BE2C (cell line): ENCODE measurements around the gene RNF121.

ENCODE experiments used
- DNase-seq: peaks from one replicate; pipeline ENCODE4 v3.0.0-alpha.2; 2020
- H3K27me3 ChIP-seq: fragments of 250-450 bp; sonication (Bioruptor Pico); 2 replicates; pipeline ENCODE4 v1.5.1; 2020; ENCODE audit warnings: mild to moderate bottlenecking
- H3K36me3 ChIP-seq: fragments of 250-450 bp; sonication (Bioruptor Pico); 2 replicates; pipeline ENCODE4 v1.5.1; 2020; ENCODE audit warnings: mild to moderate bottlenecking
- H3K4me1 ChIP-seq: fragments of 250-450 bp; sonication (Bioruptor Pico); 2 replicates; pipeline ENCODE4 v1.5.1; 2020
- H3K4me3 ChIP-seq: 2 replicates; pipeline ENCODE4 v1.5.1; 2011; ENCODE audit warnings: low read depth, low read length
- H3K9me3 ChIP-seq: fragments of 250-450 bp; sonication (Bioruptor Pico); 2 replicates; pipeline ENCODE4 v1.5.1; 2020
- CTCF ChIP-seq: IDR thresholded peaks from 2 replicates; pipeline ENCODE4 v1.5.1; 2012; ENCODE audit warnings: mild to moderate bottlenecking, low read depth, low read length

Gene RNF121

DNA sequence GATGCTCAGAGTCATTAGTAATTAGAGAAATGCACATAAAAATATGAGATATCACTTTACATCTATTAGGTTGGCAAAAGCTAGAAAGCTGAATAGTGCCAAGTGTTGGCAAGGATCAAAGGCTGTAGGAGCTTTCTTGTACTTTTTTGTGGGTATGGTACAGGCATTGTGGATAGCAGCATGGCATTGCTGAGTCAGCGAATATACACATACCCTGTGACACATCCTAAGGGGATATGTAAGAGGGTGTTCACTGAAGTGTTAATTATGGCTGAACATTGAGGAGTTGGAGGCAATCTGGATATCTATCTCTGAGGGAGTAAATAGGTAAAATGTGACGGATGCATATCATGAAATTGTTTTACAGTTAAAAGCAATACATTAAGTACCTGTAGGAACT is 42.8 kb downstream of the RNF121 start:
- Histone ChIP-seq H3K4me3 (no peak overlapping the region), H3K36me3 (peaks cover 8% of the 10 kb centered on the region), H3K27me3 (no peaks in the 10 kb centered on the region), H3K4me1 (no peaks in the 10 kb centered on the region), H3K9me3 (no peaks in the 10 kb centered on the region)
- DNase-seq: no peak
- TF ChIP-seq CTCF: no peak

DNA sequence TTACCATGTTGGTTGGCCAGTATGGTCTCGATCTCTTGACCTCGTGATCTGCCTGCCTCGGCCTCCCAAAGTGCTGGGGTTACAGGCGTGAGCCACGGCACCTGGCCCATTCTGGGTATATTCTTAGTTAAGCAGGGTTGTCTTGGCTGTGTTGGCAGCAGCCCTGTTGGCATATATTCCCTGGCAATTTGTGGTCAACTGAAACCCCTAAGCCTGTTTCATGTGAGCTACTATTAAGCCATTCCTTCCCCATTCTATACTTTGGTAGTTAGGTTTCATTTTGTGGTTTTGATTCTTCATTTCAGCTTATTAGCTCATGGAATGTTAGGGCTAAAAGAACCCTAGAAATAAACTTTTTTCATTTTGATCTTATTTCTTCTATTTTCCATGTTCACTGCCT is 47.7 kb downstream of the RNF121 start:
- Histone ChIP-seq H3K4me1 (no peaks in the 10 kb centered on the region), H3K27me3 (no peaks in the 10 kb centered on the region), H3K4me3 (no peak overlapping the region), H3K9me3 (no peaks in the 10 kb centered on the region), H3K36me3 (no peaks in the 10 kb centered on the region)
- TF ChIP-seq CTCF: no peak
- no peak for DNase-seq

DNA sequence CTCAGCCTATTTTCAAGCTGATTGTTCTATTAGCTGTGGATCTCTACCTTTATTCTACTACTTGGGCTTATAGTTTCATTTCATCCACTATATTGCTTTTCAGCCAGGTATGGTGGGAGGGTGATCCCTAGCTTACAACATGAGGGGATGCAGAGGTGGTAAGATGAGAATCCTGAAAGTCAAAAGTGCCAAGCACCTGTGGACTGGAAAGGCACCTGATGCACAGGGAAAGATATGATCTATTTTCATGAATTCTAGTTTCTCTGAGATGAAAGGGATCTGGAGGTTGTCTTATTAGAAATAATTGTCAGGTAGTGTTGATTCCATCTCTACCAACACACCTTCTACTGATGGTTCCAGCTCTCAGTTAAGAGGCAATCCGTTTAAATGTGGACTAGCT is 48.2 kb downstream of the RNF121 start:
- no peak overlapping the region for H3K4me3 ChIP-seq
- no peaks in the 10 kb centered on the region for H3K4me1 ChIP-seq
- H3K36me3 ChIP-seq: no peaks in the 10 kb centered on the region
- TF ChIP-seq CTCF: no peak
- H3K9me3 ChIP-seq: no peaks in the 10 kb centered on the region
- no peaks in the 10 kb centered on the region for H3K27me3 ChIP-seq
- no peak for DNase-seq

DNA sequence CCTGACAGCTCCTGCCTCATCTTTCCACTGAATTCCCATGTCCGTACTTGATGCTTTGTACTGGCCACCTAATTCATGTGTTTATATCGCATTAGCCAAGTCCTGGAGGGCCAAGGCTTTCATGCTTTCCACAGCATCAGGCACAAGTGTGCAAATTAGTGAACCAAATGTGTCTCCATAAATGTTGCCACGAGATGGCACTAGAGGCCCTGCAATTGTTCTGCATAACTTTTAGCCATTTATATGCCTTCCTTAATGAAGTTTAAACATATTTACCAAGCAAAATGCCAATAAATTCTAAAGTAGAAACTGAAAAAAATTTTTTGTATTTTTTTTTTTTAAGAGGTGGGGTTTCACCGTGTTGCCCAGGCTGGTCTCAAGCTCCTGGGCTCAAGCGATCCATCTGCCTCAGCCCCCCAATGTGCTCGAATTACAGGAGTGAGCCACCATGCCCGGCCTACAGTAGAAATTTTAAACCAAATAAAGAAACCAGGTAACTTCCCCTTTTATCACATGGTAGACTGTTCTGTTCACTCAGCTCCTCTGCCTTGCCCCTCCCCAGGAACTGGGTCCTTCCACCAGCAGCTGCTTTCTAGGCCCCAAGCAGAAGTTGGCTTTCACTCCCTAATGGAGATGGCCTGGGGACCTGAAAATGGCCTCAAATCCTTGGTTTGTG is 49.0 kb downstream of the RNF121 start:
- peak; percentile 86 for TF ChIP-seq CTCF

DNA sequence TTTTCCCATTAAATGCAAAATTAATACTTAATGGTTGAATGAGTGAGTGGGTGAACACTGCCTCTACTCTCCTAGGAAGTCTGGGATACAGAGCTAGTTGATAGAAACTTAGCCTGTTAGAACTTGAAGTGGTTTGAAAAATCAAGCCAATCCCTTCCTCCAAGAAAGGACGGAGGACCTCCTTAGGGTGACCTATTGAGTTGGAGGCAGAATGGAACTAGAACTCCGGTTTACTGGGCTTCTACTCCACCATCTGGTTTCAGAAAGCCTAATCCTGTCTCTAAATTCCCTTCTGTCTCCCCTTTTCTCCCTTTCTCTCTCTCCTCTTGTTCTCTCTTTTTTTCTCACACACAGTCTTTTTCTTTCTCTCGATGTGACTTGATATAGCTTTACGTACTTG is 50.2 kb downstream of the RNF121 start:
- Histone ChIP-seq H3K4me3 (no peak overlapping the region), H3K9me3 (no peaks in the 10 kb centered on the region), H3K27me3 (no peaks in the 10 kb centered on the region), H3K36me3 (no peaks in the 10 kb centered on the region), H3K4me1 (no peaks in the 10 kb centered on the region)
- DNase-seq: no peak
- TF ChIP-seq CTCF: no peak

More for the DNA sequence above, 49.0 kb downstream of the RNF121 start:
- peak; percentile 58 for DNase-seq
- Histone ChIP-seq H3K36me3 (no peaks in the 10 kb centered on the region), H3K9me3 (no peaks in the 10 kb centered on the region), H3K4me3 (no peak overlapping the region), H3K4me1 (no peaks in the 10 kb centered on the region), H3K27me3 (no peaks in the 10 kb centered on the region)

- no peak for DNase-seq
- Histone ChIP-seq H3K27me3 (no peaks in the 10 kb centered on the region), H3K4me1 (no peaks in the 10 kb centered on the region), H3K36me3 (no peaks in the 10 kb centered on the region), H3K4me3 (no peak overlapping the region), H3K9me3 (no peaks in the 10 kb centered on the region)
- TF ChIP-seq CTCF: no peak
Observed at GRCh38 chr11:71979602-71980001, 50.8 kb downstream of the RNF121 start.
